ENCODE measurements around the gene ZSWIM4.
A peak's percentile ranks its signal among the peaks of the same experiment; 100 is the strongest.
"Not testable (repeated sequence)": the region's sequence is repeated elsewhere in the genome, so short reads cannot be mapped to it uniquely, and the experiment has no call there.

Gene ZSWIM4

GRCh38 chr19:13794757-13795589 lies at the start of gene ZSWIM4:
Gene ZSWIM4, plus strand, starts transcription at chr19:13795443. Its CDS starts 206 bp downstream, at chr19:13795649.
- DNase-seq (ENCODE audit: low read depth in 2 of 2) = peak; percentile 88 to 89

GRCh38 chr19:13747098-13747453 lies 48.2 kb upstream of the ZSWIM4 start:
- DNase-seq (ENCODE audit: low read depth in 2 of 2) = no peak

GRCh38 chr19:13748169-13748828 lies 46.9 kb upstream of the ZSWIM4 start:
- DNase-seq (ENCODE audit: low read depth in 2 of 2) = no peak

GRCh38 chr19:13751436-13751835 lies 43.8 kb upstream of the ZSWIM4 start:
- no peak for DNase-seq (ENCODE audit: low read depth in 2 of 2)

- not testable (repeated sequence) for DNase-seq (ENCODE audit: low read depth in 2 of 2)
These were observed 41.6 kb upstream of the ZSWIM4 start for GRCh38 chr19:13753622-13754021.

- DNase-seq (ENCODE audit: low read depth in 2 of 2) = no peak
These were observed 39.0 kb upstream of the ZSWIM4 start for GRCh38 chr19:13756210-13756609.

GRCh38 chr19:13757805-13758772 lies 37.2 kb upstream of the ZSWIM4 start:
- no peak for DNase-seq (ENCODE audit: low read depth in 2 of 2)

- DNase-seq (ENCODE audit: low read depth in 2 of 2) = no peak
These were observed 36.4 kb upstream of the ZSWIM4 start for GRCh38 chr19:13758795-13759194.

- no peak for DNase-seq (ENCODE audit: low read depth in 2 of 2)
These were observed 33.8 kb upstream of the ZSWIM4 start for GRCh38 chr19:13761423-13761822.

- no peak for DNase-seq (ENCODE audit: low read depth in 2 of 2)
These were observed 32.5 kb upstream of the ZSWIM4 start for GRCh38 chr19:13762635-13763235.

- DNase-seq (ENCODE audit: low read depth in 2 of 2) = no peak
These were observed 32.0 kb upstream of the ZSWIM4 start for GRCh38 chr19:13763265-13763664.

GRCh38 chr19:13764101-13764807 lies 31.0 kb upstream of the ZSWIM4 start, which contains the start of gene MRI1:
Gene MRI1, plus strand, starts transcription at chr19:13764522. Its CDS starts 67 bp downstream, at chr19:13764589.
- DNase-seq (ENCODE audit: low read depth in 2 of 2) = peak; percentile 29 to 53

GRCh38 chr19:13764821-13765394 lies 30.3 kb upstream of the ZSWIM4 start:
- no peak for DNase-seq (ENCODE audit: low read depth in 2 of 2)

GRCh38 chr19:13765395-13766094 lies 29.7 kb upstream of the ZSWIM4 start:
- no peak for DNase-seq (ENCODE audit: low read depth in 2 of 2)

GRCh38 chr19:13766095-13766481 lies 29.2 kb upstream of the ZSWIM4 start:
- no peak for DNase-seq (ENCODE audit: low read depth in 2 of 2)

GRCh38 chr19:13768510-13768909 lies 26.7 kb upstream of the ZSWIM4 start:
- no peak for DNase-seq (ENCODE audit: low read depth in 2 of 2)

GRCh38 chr19:13770013-13770635 lies 25.1 kb upstream of the ZSWIM4 start:
- DNase-seq (ENCODE audit: low read depth in 2 of 2) = no peak

GRCh38 chr19:13774217-13775191 lies 20.7 kb upstream of the ZSWIM4 start, which contains the start of gene C19orf53:
Gene C19orf53, plus strand, starts transcription at chr19:13774456. Its CDS starts 22 bp downstream, at chr19:13774478.
- peak; percentile 74 for DNase-seq (ENCODE audit: low read depth in 2 of 2)

Measured in activated CD8-positive, alpha-beta memory T cell treated with anti-CD3 and anti-CD28 coated beads for 4 hours (primary cell).